Effector CD4-positive, alpha-beta T cell (primary cell): Measurements from ENCODE around the gene BTBD6.

Experiments
- DNase-seq: peaks from one replicate; pipeline ENCODE4 v3.0.0-alpha.2; 2020

BTBD6 gene

GRCh38 chr14:105211758-105212089, 36.6 kb upstream of the BTBD6 start:
- DNase-seq, result no peak

GRCh38 chr14:105212541-105213300, 35.6 kb upstream of the BTBD6 start:
- DNase-seq, result no peak

GRCh38 chr14:105213361-105213760, 35.0 kb upstream of the BTBD6 start:
- no peak for DNase-seq

- no peak for DNase-seq
These were observed 33.9 kb upstream of the BTBD6 start for GRCh38 chr14:105214324-105214915.

- no peak for DNase-seq
These were observed 32.7 kb upstream of the BTBD6 start for GRCh38 chr14:105215602-105216001.

- DNase-seq, result no peak
These were observed 31.7 kb upstream of the BTBD6 start for GRCh38 chr14:105216490-105217247.

- no peak for DNase-seq
These were observed 30.6 kb upstream of the BTBD6 start for GRCh38 chr14:105217774-105218173.

- no peak for DNase-seq
These were observed 29.7 kb upstream of the BTBD6 start for GRCh38 chr14:105218611-105219010.

GRCh38 chr14:105219043-105219612, 29.2 kb upstream of the BTBD6 start:
- no peak for DNase-seq

- no peak for DNase-seq
These were observed 28.6 kb upstream of the BTBD6 start for GRCh38 chr14:105219753-105220152.

- DNase-seq, result no peak
These were observed 27.4 kb upstream of the BTBD6 start for GRCh38 chr14:105220699-105221597.

GRCh38 chr14:105221598-105222178, 26.6 kb upstream of the BTBD6 start:
- no peak for DNase-seq

- no peak for DNase-seq
These were observed 25.1 kb upstream of the BTBD6 start for GRCh38 chr14:105223260-105223659.

GRCh38 chr14:105223770-105224544, 24.4 kb upstream of the BTBD6 start:
- no peak for DNase-seq

GRCh38 chr14:105224845-105225570, 23.3 kb upstream of the BTBD6 start:
- DNase-seq, result no peak

- DNase-seq, result no peak
These were observed 22.1 kb upstream of the BTBD6 start for GRCh38 chr14:105226198-105226597.

- no peak for DNase-seq
These were observed 21.0 kb upstream of the BTBD6 start for GRCh38 chr14:105227346-105227745.

GRCh38 chr14:105228562-105228961, 19.8 kb upstream of the BTBD6 start:
- DNase-seq, result no peak

- no peak for DNase-seq
These were observed 19.2 kb upstream of the BTBD6 start for GRCh38 chr14:105229099-105229655.
